Limb (tissue), 2 donors: ENCODE results near the gene KRT36.

Experiments used
- DNase-seq, 2 donors: peaks; one replicate each; pipeline ENCODE4 v3.0.0-alpha.2; 2016; ENCODE audit errors: extremely low spot score in 2 of 2

KRT36 gene

DNA sequence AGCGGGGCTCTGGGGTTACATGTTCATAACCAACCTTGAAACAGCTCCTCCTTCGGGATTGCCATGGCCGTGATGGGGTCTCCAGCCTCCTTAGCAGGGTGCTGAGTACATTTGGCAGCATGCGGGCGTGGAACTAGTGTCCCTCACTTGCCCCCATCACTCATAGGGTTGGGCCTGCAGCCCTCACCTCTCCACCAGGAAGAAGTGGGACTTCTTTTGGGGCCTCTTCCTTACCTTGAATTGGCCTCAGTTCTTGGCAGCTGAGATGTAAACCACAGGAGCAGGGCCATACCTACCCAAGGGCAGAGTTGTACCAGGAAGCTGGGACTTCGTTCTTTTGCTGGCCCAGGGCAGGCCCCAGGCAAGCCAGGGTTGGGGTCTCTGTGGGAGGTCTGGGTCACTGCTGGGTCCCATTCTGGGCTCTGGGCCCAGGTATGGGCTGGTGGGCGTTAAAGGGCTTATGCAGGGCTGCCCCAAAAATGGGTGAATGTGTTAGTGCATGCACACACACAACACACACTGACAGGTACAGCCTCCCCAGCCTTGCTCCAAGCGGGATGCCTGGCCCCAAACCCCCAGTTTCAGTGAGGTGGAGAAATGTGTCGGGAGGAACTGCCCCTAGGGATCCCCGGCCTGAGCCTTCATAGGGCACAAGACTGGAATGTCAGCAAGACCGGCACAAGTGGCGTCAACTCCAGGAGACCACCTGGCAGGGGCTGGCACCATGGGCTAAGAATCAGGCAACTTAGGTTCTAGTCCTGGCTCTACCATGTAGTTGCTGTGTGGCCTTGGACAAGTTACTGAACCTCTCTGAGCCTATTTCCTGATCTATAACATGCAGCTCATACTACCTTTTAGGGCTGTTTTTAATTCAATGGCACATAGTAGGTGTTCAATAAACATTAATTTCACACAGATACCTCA lies 32.9 kb upstream of the KRT36 start:
- DNase-seq = no peak

DNA sequence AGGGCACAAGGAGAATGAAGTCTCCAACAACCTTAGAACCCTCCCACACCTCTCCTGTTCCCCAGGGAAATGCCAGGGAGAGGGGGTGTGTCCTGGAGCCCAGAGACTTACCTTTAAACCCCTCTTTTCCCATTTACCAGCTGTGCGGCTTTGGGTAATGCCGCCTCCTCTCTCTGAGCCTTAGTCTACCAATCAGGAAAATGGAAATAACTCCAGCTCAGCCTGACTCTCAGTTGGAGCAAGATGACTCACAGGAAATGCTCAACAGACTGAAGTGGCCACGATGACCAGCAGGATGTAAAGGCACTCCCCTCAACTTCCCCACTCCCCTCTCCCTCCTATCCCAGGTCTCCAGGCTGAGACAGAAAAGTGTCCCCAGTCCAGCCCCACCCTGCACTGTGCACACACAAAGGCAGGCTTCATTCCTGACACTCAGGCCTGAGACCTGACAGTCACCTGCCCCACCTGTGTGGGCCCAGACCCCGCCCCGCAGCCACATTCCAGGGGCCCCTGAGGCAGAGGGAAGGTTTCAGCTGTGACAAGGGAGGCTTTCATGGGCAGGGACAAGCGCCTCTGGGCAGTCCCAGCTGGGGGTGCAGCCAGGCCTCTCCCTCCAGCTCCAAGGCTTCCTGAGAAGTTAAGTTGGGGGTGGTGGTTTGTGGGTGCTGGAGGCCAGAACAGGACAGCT lies 32.0 kb upstream of the KRT36 start:
- peak in 1 of 2 donors; percentile 62 for DNase-seq

GRCh38 chr17:41520821-41521521 lies 31.3 kb upstream of the KRT36 start:
- no peak for DNase-seq

DNA sequence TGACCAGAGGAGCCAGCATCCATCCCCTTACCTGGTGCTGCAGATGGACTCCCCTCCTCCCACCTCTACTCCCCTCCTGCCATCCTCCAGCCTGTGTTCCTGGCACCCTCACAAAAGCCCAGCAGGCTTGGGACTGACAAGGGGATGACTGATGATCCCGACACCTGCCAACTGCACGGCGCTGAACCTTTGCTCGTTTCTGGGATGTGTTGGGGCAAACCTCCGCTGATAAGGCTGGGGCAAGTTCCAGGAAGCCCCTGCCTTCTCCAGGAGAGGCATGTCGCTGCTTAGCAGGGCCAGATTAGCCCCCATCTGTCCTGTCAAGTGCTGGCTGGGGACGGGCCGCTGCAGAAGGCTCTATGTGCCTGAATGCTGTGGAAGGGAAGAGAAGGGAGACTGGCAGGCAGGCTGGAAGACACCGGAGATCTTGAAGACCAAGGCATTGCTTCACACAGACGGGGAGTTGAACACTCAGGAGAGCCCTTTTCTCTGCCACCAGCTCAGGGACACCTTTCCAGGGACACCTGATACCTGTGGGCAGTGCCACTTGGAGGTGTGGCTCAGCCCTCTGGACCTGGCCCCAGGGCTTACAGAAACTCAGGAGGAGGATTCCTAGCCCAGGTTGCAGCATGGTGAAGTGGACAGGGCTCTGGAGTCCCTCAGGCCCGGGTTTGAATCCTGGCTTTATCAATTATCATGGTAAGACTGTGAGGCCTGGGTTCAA lies 30.0 kb upstream of the KRT36 start:
- DNase-seq = no peak

GRCh38 chr17:41518789-41519449 lies 29.2 kb upstream of the KRT36 start, which contains the start of gene KRT15:
Gene KRT15 (minus strand): TSS chr17:41518890. CDS start chr17:41518827, 63 bp downstream.
- no peak for DNase-seq

GRCh38 chr17:41518031-41518430 lies 28.3 kb upstream of the KRT36 start:
- no peak for DNase-seq

- DNase-seq = no peak
Measured at GRCh38 chr17:41516830-41517283, 27.1 kb upstream of the KRT36 start.

DNA sequence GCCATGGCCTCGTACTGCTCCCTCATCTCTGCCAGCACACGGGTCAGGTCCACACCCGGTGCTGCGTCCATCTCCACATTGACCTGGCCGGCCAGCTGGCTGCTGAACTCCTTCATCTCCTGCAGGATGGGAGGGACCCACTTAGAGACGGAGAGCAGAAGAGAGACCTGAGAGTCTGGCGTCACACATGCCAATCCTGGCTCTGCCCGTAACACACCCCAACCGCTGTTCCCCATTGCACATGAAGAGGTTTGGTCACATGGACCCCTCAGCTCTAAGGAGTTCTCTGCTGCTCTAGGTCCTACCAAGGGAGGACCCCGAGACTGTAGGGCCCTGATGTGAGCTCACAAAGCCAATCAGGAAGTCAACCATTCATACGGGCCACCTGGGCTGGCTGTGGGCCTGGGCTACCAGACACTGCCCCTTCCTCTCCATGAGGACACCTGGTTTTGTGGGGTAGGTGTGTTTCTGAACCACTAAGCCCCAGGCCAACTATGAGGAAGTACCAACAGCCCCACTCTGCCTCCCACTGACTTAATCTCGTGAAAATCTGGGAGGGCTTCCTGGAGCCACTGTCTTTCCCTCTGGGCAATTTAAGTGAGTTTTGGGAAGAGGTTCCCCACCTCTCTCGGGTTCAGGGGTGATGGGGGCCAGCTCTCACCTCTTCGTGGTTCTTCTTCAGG lies 26.6 kb upstream of the KRT36 start:
- no peak for DNase-seq

DNA sequence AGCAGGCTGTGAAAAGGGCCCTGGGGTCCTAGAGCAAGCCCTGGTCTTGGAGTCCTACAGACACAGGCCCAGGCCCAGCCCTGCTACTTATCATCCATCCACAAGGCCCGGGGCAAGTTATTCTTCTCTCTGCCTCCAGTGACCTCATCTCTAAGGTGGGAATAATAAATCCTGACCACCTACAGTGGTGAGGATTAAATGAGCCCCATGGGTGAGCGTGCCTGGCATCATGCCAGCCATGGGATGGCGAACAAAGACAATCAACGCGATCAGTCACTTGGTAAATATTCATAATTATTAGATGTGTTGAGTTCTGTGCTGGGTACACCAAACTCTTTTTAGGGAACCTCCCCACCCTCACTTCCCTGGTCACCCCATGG lies 23.4 kb upstream of the KRT36 start:
- DNase-seq = no peak

DNA sequence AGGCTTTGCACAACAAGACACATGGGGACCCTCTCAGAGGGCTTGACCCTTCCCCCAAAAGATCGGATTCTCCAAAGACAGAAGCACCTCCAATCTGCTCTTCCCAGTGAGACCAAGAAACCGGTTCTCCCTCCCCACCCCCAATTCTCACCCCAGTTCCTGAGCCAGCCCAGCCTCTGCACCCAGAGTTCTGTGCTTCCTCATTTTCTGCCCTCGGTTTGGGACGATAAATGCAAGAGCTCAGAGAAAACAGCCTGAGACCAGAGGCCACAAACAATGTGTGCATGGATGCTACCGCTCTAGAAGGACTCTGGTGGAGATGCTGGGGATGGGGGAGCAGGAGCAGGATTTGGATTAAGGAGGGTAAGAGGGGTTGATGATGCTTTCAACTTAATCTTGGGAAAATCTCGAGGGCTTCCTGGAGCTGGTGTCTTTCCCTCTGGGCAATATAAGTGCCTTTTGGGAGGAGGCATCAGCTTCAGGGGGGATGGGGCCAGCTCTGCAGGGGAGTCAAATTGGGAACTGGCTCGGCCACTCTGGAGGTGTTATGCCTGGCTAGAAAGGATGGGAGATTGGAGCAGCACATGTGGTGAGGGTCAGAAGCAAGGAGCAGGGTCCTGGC lies 22.9 kb upstream of the KRT36 start:
- DNase-seq = no peak

- no peak for DNase-seq
Measured at GRCh38 chr17:41511716-41512115, 22.0 kb upstream of the KRT36 start.

DNA sequence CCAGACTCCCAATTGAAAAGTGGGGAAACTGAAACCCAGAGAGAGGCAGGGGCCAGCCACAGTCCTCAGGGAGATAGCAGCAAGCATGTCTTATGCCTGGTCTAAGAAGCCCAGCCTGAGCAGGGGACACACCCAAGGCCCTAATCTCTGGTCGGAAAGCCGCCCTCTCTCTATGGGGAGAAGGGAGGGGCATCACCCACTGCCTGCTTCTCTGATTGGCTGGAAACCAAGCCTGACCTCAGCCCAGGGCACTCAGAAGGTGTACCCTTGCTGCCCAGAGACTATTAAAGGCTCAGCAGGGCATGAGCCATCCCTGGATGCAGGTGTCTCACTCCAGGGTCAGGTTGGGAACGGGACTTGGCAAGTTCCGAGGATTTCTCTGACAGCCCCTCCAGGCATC lies 21.4 kb upstream of the KRT36 start:
- DNase-seq = no peak

GRCh38 chr17:41510251-41511065 lies 20.7 kb upstream of the KRT36 start:
- DNase-seq = no peak

GRCh38 chr17:41507315-41507880 lies 17.7 kb upstream of the KRT36 start:
- no peak for DNase-seq

DNA sequence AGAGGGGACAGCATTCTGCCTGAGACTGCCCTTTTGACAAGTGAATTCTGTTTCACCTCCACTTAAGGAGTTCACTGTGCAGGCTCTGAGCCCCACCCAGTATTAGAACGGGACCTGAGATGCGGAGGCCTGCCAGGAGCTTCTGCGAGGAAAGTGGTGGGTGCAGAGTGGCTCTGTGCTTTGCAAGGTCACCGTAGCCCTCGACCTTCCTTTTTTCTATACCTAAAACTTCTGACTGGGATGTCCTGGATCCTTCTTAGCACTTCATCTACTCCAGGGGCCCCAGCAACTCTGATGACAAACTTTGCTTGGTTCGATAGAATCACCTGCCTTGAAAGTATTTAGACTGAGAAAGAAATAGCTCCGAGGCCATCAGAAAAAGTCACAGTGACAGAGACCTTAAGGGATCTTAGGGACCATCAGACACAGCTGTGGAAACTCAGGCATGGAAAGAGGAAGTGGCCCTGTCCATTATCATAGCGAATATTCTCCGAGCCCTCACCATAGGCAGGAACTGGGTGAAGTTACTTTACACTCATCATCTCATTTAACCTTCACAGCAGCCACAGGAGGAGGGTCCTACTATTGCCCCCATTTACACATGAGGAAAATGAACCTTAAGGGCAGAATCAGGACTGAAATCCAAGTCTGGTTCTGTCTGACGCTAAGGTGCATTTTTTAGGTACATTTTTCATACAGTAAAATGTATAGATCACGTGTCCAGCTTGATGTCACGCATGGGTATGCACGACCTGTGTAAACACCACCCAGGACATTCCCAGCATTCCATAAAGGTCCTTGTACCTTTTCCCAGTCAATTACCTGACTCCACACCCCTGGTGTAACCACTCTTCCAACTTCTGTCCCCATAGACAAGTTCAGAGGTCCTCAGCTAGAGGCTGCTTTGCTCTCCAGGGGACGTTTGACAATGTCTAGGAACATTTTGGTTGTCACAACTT lies 16.4 kb upstream of the KRT36 start:
- no peak for DNase-seq

GRCh38 chr17:41505007-41505808 lies 15.5 kb upstream of the KRT36 start, which contains the start of gene KRT13:
Gene KRT13 (minus strand): TSS chr17:41505612. CDS start chr17:41505550, 62 bp downstream.
- DNase-seq = no peak
